HUES64 (cell line): Measurements from ENCODE around the gene EIF4E2.

ENCODE experiments used
- H3K27ac ChIP-seq: 2 replicates; pipeline ENCODE4 v1.7.0; 2013; ENCODE audit warnings: low read depth, low read length, inconsistent platforms
- H3K27me3 ChIP-seq: 2 replicates; pipeline ENCODE4 v1.6.1; 2013; ENCODE audit warnings: mild to moderate bottlenecking, low read length; ENCODE audit not compliant: insufficient read depth
- H3K36me3 ChIP-seq: 2 replicates; pipeline ENCODE4 v1.6.1; 2013; ENCODE audit warnings: mild to moderate bottlenecking, low read length; ENCODE audit not compliant: insufficient read depth
- H3K4me1 ChIP-seq: 2 replicates; pipeline ENCODE4 v1.6.1; 2013; ENCODE audit warnings: mild to moderate bottlenecking, low read length, moderate library complexity; ENCODE audit not compliant: insufficient read depth
- H3K4me3 ChIP-seq: 2 replicates; pipeline ENCODE4 v1.5.1; 2013; ENCODE audit warnings: mild to moderate bottlenecking, low read length, moderate library complexity
- H3K9ac ChIP-seq: 2 replicates; pipeline ENCODE4 v1.6.1; 2013; ENCODE audit warnings: mild to moderate bottlenecking, low read depth, low read length
- H3K9me3 ChIP-seq: 2 replicates; pipeline ENCODE4 v1.6.1; 2013; ENCODE audit warnings: low read depth, low read length; ENCODE audit not compliant: insufficient read depth
- WGBS: fragments of 150-250, 120-280 bp; methylation state at CpG from one replicate; pipeline ENCODE4 v1.1.7; 2013; ENCODE audit warnings: missing lambda C conversion rate; 5-methylcytosine and 5-hydroxymethylcytosine counted together

EIF4E2 gene

GRCh38 chr2:232573771-232574435 lies 23.4 kb downstream of the EIF4E2 start:
- H3K4me1 ChIP-seq, result no peaks in the 10 kb centered on the region
- H3K36me3 ChIP-seq, result peaks cover 76% of the 10 kb centered on the region
- H3K9ac ChIP-seq, result no peak overlapping the region
- H3K4me3 ChIP-seq, result no peak overlapping the region
- no peaks in the 10 kb centered on the region for H3K9me3 ChIP-seq
- no peaks in the 10 kb centered on the region for H3K27me3 ChIP-seq
- H3K27ac ChIP-seq, result no peak overlapping the region
- 93% methylated on average over 8 of the region's 8 CpGs for WGBS

DNA sequence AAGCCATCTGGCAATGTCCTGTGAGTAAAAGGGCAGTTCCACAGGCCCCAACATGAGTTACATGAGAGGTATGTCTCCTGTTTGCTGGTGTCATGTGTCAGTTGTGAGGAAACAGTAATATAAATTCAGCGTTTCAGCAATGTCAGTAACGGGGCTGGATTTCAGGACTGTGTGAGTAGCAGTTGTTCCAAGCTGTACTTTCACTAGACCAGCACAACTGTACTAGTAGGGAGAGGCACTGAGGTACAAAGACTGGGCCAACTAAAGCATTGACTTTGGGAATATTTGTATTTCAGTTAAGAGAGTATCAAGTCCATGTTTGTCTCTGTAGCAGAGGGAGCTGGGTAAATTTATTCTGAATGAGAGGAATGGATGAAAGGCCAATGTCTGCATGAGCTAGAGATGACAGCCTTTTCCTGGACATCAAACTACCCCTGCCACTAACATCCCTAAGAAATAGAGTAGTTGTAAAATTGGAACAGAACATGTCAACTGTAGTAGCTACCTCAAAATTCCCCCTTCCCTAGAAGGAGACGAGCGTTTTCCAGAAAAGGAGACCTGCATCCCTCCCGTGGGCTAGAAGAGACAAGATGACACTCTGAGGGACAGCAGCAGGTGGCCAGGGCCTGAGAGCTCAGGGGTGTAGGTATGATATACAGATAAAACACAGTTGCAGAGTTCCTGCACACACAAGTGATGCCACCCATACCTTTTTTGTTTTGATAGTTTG lies 24.4 kb downstream of the EIF4E2 start:
- Histone ChIP-seq H3K9ac (no peak overlapping the region), H3K27me3 (no peaks in the 10 kb centered on the region), H3K4me1 (no peaks in the 10 kb centered on the region), H3K27ac (no peak overlapping the region), H3K4me3 (no peak overlapping the region), H3K9me3 (no peaks in the 10 kb centered on the region), H3K36me3 (peaks cover 71% of the 10 kb centered on the region)
- WGBS, result 96% methylated on average over 5 of the region's 5 CpGs

DNA sequence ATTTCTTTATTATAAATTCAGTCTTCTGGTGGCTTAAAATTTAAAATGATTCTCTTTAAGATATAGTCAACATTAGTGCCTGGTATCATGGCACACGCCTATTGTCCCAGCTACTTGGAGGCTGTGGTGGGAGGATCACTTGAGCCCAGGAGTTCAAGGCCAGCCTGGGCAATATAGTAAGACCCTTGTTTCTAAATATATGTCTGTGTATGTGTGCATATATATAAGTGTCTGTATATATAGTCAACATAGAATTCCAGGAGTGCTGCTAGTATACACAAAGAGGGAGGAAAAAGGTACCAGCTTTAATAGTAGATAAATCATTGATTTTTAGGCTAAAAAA lies 24.9 kb downstream of the EIF4E2 start:
- H3K27ac ChIP-seq, result no peak overlapping the region
- no peaks in the 10 kb centered on the region for H3K4me1 ChIP-seq
- no peak overlapping the region for H3K4me3 ChIP-seq
- no peaks in the 10 kb centered on the region for H3K9me3 ChIP-seq
- peaks cover 65% of the 10 kb centered on the region for H3K36me3 ChIP-seq
- no peak overlapping the region for H3K9ac ChIP-seq
- no peaks in the 10 kb centered on the region for H3K27me3 ChIP-seq
- whole genome bisulfite sequencing, result 100% methylated on average over 1 of the region's 1 CpG

DNA sequence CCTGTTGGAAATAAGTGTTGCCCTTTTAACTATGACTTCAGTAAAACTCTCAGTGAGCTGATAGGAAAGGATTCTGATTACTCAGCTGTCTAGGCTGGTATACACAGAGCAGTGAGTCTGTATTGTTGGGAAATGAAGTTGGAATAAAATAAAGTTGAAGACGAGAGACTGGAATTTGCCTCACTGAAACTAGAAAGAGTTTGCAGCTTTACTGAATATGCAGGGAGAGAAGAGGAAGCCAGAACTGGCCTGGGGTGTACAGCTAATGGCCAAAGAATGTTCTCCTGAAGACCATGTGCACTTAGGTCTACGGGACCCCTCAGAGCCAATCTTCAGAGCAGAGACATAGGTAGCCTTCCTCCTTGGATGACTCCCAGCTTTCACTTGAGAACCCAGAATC lies 26.5 kb downstream of the EIF4E2 start:
- no peak overlapping the region for H3K9ac ChIP-seq
- H3K27me3 ChIP-seq, result no peaks in the 10 kb centered on the region
- H3K4me3 ChIP-seq, result no peak overlapping the region
- no peaks in the 10 kb centered on the region for H3K4me1 ChIP-seq
- peaks cover 71% of the 10 kb centered on the region for H3K36me3 ChIP-seq
- H3K9me3 ChIP-seq, result no peaks in the 10 kb centered on the region
- 86% methylated on average over 2 of the region's 2 CpGs for WGBS
- H3K27ac ChIP-seq, result no peak overlapping the region

DNA sequence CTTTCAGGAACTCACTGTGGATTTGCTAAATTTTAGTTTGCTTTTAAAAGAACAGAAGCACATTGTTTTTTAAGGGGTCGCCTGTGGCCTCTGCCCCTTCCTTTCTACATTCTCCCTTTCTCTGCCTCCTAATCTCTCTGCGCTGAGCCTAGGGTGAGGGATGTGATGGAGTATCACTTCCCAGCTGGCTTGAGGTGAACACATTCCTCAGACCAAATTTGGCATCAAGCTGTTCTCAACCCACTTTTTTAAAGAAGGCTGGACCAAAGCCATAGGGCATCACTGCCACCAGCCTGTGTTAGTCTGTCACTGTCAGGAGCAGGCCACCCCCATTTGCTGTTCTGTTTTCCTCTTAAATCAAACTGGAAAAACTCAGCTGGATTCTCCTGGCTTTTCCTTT lies 27.4 kb downstream of the EIF4E2 start:
- H3K36me3 ChIP-seq, result peaks cover 69% of the 10 kb centered on the region
- 90% methylated on average over 2 of the region's 2 CpGs for WGBS
- no peak overlapping the region for H3K4me3 ChIP-seq

DNA sequence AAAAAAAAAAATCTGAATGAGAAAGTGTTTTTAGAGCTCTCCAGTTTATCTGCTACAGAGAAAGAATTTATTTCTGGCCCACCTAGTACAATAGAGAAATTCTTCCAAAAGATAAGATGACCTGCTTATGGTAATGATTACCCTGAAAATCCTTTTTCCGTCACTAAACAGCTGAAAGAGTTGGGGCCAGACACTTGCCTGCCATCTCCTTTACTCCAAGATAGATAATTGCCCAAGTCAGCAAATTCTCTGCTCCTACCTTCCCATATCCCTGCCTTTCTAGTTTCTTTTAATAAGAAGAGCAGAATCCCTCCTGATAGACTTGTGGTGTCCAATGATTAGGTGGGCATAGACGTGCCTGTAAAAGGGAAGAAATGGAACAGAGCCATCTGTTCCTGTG lies 28.1 kb downstream of the EIF4E2 start:
- no peak overlapping the region for H3K9ac ChIP-seq
- WGBS, result 92% methylated on average over 2 of the region's 2 CpGs

More for the DNA sequence above, 27.4 kb downstream of the EIF4E2 start:
- H3K9me3 ChIP-seq, result no peaks in the 10 kb centered on the region
- no peak overlapping the region for H3K27ac ChIP-seq
- no peaks in the 10 kb centered on the region for H3K27me3 ChIP-seq
- no peaks in the 10 kb centered on the region for H3K4me1 ChIP-seq
- H3K9ac ChIP-seq, result no peak overlapping the region

DNA sequence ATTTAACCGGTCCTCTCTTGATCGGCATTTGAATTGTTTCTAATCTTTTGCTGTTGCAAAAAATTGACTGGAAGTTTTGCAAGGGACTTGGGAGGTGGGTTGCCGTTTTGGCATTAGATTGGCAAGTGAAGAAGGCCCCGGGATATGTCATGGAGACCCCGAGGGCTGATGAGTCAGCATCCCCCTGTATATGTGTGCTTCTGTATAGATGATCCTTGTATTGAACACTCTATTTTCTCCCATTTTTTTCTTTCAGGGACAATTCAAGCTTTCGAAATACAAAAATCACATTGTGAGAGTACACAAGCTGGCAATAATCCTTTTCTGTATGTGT lies 30.1 kb downstream of the EIF4E2 start:
- no peaks in the 10 kb centered on the region for H3K4me1 ChIP-seq
- H3K4me3 ChIP-seq, result no peak overlapping the region
- H3K27me3 ChIP-seq, result no peaks in the 10 kb centered on the region
- no peak overlapping the region for H3K9ac ChIP-seq
- 97% methylated on average over 6 of the region's 6 CpGs for WGBS
- no peak overlapping the region for H3K27ac ChIP-seq
- H3K9me3 ChIP-seq, result no peaks in the 10 kb centered on the region
- H3K36me3 ChIP-seq, result peaks cover 53% of the 10 kb centered on the region

More for the DNA sequence above, 28.1 kb downstream of the EIF4E2 start:
- H3K4me1 ChIP-seq, result no peaks in the 10 kb centered on the region
- no peak overlapping the region for H3K27ac ChIP-seq
- H3K4me3 ChIP-seq, result no peak overlapping the region
- peaks cover 65% of the 10 kb centered on the region for H3K36me3 ChIP-seq
- H3K9me3 ChIP-seq, result no peaks in the 10 kb centered on the region
- no peaks in the 10 kb centered on the region for H3K27me3 ChIP-seq

DNA sequence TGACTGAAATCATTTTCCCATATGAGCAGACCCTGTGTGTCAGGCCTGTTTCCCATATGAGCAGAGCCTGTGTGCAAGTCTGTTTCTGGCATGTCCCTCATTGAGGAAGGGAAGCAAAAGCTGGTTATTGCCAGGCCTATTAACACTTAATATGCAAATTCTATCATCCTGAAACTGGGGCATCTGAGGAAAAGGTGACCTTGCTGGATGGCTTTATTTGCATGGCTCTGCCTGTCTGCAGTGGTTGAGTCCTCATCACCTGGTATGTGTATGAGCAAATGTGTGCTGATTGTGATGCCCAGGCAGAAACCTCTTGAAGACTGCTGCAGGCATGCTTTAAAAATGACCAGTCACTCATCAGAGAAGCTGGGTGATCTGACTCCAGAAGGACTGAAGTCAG lies 31.2 kb downstream of the EIF4E2 start:
- Histone ChIP-seq H3K9me3 (no peaks in the 10 kb centered on the region), H3K27me3 (no peaks in the 10 kb centered on the region), H3K4me1 (no peaks in the 10 kb centered on the region; the same call in 1 of the 2 replicates), H3K27ac (no peak overlapping the region), H3K9ac (no peak overlapping the region), H3K4me3 (no peak overlapping the region), H3K36me3 (peaks cover 47% of the 10 kb centered on the region)

DNA sequence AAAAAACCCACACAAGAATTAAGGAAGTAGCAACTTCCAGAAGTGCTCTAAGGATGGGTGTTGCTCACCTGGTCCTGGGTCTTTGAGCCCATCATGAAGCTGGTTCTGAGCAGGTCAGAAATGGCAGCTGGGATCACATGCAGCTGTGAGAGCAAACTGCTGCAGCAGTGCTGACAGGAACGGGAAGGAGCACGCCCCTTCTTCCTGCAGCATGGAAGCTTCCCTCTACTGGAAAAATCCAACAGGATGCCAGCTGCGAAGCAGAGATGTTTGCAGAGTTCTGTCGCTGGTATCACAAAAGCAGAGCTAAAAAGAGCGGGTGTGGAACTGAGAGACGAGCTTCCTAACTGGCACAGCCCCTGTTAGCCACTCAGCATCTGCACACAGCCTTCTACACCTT lies 33.7 kb downstream of the EIF4E2 start:
- Histone ChIP-seq H3K9me3 (no peaks in the 10 kb centered on the region), H3K4me3 (no peak overlapping the region), H3K27ac (no peak overlapping the region), H3K27me3 (no peaks in the 10 kb centered on the region), H3K9ac (no peak overlapping the region), H3K4me1 (no peaks in the 10 kb centered on the region; the same call in 1 of the 2 replicates), H3K36me3 (peaks cover 33% of the 10 kb centered on the region)
- WGBS, result 93% methylated on average over 6 of the region's 6 CpGs

- H3K9me3 ChIP-seq, result peaks cover 3% of the 10 kb centered on the region; the same call in 1 of the 2 replicates
- H3K27me3 ChIP-seq, result no peaks in the 10 kb centered on the region
- H3K4me1 ChIP-seq, result no peaks in the 10 kb centered on the region; the same call in 1 of the 2 replicates
- no peak overlapping the region for H3K4me3 ChIP-seq
- no peak overlapping the region for H3K27ac ChIP-seq
- WGBS, result 81% methylated on average over 4 of the region's 5 CpGs
- peaks cover 16% of the 10 kb centered on the region for H3K36me3 ChIP-seq
- H3K9ac ChIP-seq, result no peak overlapping the region
Observed at GRCh38 chr2:232586943-232587505, 36.5 kb downstream of the EIF4E2 start.

DNA sequence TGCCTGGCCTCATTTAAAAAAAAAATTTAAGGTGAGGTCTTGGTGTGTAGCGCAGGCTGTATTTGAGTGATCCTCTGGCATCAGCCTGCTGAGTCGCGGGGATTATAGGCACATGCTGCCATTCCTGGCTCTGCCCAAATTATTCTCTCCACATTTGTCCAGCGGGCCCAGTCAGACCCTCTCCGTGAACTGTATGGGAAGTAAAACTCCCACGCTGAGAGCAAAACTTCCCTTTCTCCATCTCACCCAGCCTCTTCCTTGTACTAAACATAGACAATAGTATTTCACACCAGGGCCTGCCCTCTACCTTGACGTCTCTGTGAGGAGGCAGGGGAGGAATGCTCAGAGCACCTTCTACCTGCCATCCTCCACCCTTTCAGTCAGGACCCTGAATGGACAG lies 37.0 kb downstream of the EIF4E2 start:
- H3K36me3 ChIP-seq, result peaks cover 15% of the 10 kb centered on the region

More for the DNA sequence above, 37.0 kb downstream of the EIF4E2 start:
- Histone ChIP-seq H3K9me3 (peaks cover 3% of the 10 kb centered on the region; the same call in 1 of the 2 replicates), H3K9ac (no peak overlapping the region), H3K4me3 (no peak overlapping the region), H3K27me3 (no peaks in the 10 kb centered on the region), H3K27ac (no peak overlapping the region), H3K4me1 (no peaks in the 10 kb centered on the region; the same call in 1 of the 2 replicates)
- 86% methylated on average over 7 of the region's 7 CpGs for WGBS
